WTC11 (cell line): ENCODE measurements around the gene TBC1D22A.

Source experiments
- ATF1 ChIP-seq: sonication (generic); formaldehyde crosslinking; IDR thresholded peaks from 2 replicates; pipeline ENCODE4 v1.8.1; 2023; ENCODE audit warnings: mild to moderate bottlenecking, moderate library complexity, missing genetic modification reagents
- GABPB1 ChIP-seq: sonication (generic); formaldehyde crosslinking; IDR thresholded peaks from 2 replicates; pipeline ENCODE4 v1.8.1; 2023; ENCODE audit warnings: mild to moderate bottlenecking, missing genetic modification reagents

DNA sequence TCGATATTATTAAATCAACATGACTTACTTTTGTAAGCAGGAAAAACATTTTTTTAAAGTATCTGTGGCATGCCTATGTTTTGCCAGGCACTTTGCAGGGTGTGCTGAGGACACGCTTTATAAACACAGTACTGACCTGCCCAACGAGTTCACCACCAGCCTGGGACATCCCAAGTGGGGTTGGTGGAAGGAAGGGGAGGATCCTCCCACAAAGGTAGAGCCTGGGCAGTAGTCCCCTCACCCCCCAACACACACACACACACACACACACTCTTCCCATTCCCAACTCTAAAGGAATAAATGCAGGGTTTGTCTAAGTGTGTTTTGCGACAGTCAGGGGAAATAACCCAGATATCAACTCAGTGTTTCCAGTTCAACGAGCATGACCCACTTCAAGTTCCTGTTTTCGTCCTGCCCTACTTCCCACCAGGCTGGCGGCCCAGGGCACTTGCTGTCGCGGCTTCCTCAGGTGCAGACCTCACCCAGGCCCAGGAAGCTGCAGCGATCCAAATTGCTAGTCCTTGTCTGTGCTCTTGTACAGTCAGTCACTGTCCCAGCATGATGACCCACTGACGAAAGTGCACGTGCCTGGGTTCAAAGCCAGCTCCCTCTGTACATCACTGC lies 27.5 kb upstream of the TBC1D22A start:
- no peak for TF ChIP-seq GABPB1 (CRISPR knock-in tag)
- no peak for TF ChIP-seq ATF1
